Measurements from ENCODE around the gene CYP27B1. TPM values are rescaled to one million over a fixed set of nuclear protein-coding genes. Genes with fewer than 3 reads are reported as not detected.

Gene CYP27B1
- total RNA-seq, 1 donor from 2014 or later = 3.6 TPM

GRCh38 chr12:57712701-57713100 lies 54.2 kb downstream of the CYP27B1 start:
- no peak for TF ChIP-seq CTCF (conservative IDR thresholded peaks at IDR 0.05; ENCODE audit: low read depth, low read length)
- no peak for DNase-seq (ENCODE audit: low read depth)
- no peak overlapping the region for H3K4me3 ChIP-seq (ENCODE audit: low read depth, low read length)

Other genes starting within 250 kb of the CYP27B1 start
- gene DDIT3, start 246.6 kb downstream of the CYP27B1 start, total RNA-seq = 13.5 and 20.2 TPM in 2 replicates
- gene MBD6, start 244.3 kb downstream of the CYP27B1 start, total RNA-seq = 3.5 and 6.3 TPM in 2 replicates
- gene DCTN2, start 219.9 kb downstream of the CYP27B1 start, total RNA-seq = 140 and 202 TPM in 2 replicates
- gene KIF5A, start 217.0 kb downstream of the CYP27B1 start, total RNA-seq = 0.46 and 0.51 TPM in 2 replicates
- gene PIP4K2C, start 175.9 kb downstream of the CYP27B1 start, total RNA-seq = 34.2 and 46.6 TPM in 2 replicates
- gene DTX3, start 162.3 kb downstream of the CYP27B1 start, total RNA-seq = 8.0 and 8.1 TPM in 2 replicates
- gene ARHGEF25, start 155.6 kb downstream of the CYP27B1 start, total RNA-seq = 1.3 and 6.2 TPM in 2 replicates
- 0.14 and 0.69 TPM in 2 replicates for gene B4GALNT1, start 133.9 kb downstream of the CYP27B1 start, total RNA-seq
- gene OS9, start 72.9 kb downstream of the CYP27B1 start, total RNA-seq = 92.7 and 101 TPM in 2 replicates
- under 0.01 TPM in 1 of 2 replicates, not detected in the other for gene AGAP2, start 28.3 kb downstream of the CYP27B1 start, total RNA-seq
- 31.6 and 40.4 TPM in 2 replicates for gene TSPAN31, start 22.0 kb downstream of the CYP27B1 start, total RNA-seq
- 178 and 363 TPM in 2 replicates for gene CDK4, start 14.8 kb downstream of the CYP27B1 start, total RNA-seq
- 4.5 and 4.7 TPM in 2 replicates for gene MARCHF9, start 12.0 kb downstream of the CYP27B1 start, total RNA-seq
- 27.3 and 43.2 TPM in 2 replicates for gene METTL1, start 5.0 kb upstream of the CYP27B1 start, total RNA-seq
- 4.2 and 11.2 TPM in 2 replicates for gene EEF1AKMT3, start 5.5 kb upstream of the CYP27B1 start, total RNA-seq
- 30.6 and 42.8 TPM in 2 replicates for gene TSFM, start 15.7 kb upstream of the CYP27B1 start, total RNA-seq
- gene AVIL, start 51.7 kb upstream of the CYP27B1 start, total RNA-seq = 0.07 TPM in 1 of 2 replicates, not detected in the other
- gene CTDSP2, start 79.7 kb upstream of the CYP27B1 start, total RNA-seq = 44.7 and 53.1 TPM in 2 replicates
- gene ATP23, start 174.5 kb upstream of the CYP27B1 start, total RNA-seq = 8.4 and 19.2 TPM in 2 replicates

Measured in epithelial cell of proximal tubule (primary cell).